SU-DHL-6 (cell line): ENCODE results near the gene EFHB.

Source experiments
- EZH2phosphoT487 ChIP-seq: fragments of 200-600 bp; sonication (generic), shearing (Covaris generic); conservative IDR thresholded peaks from 2 replicates; pipeline ENCODE4 v1.6.1; 2018; ENCODE audit warnings: mild to moderate bottlenecking, antibody characterized with exemption, low read length, moderate library complexity, mixed read lengths
- TF ChIP-seq, protein P1 (sequence below): fragments of 200-600 bp; sonication (generic); IDR thresholded peaks from one replicate; pipeline ENCODE4 v1.5.1; 2017; ENCODE audit warnings: antibody characterized with exemption, mild to moderate bottlenecking, low read length, moderate library complexity; ENCODE audit not compliant: insufficient read depth, poor library complexity, severe bottlenecking

DNA sequence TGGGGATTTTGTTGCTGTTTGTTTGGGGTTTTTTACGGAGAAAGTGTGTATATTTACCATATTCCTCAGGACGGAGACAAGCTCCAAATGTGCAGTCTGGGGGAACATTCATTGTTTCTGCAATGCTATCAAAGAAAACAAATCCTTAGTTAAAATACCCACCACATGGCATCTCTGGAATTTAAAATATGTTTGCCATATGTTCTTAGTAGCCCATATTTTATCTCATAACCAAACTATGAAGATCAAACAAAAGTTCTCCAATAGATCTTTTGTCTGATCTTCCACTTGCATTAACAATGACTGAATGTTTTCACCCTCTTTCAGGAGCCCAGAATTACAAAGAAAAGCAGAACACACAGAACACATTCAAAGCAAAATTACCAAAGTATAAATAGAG lies 35.3 kb downstream of the EFHB start:
- TF ChIP-seq, protein P1, sequence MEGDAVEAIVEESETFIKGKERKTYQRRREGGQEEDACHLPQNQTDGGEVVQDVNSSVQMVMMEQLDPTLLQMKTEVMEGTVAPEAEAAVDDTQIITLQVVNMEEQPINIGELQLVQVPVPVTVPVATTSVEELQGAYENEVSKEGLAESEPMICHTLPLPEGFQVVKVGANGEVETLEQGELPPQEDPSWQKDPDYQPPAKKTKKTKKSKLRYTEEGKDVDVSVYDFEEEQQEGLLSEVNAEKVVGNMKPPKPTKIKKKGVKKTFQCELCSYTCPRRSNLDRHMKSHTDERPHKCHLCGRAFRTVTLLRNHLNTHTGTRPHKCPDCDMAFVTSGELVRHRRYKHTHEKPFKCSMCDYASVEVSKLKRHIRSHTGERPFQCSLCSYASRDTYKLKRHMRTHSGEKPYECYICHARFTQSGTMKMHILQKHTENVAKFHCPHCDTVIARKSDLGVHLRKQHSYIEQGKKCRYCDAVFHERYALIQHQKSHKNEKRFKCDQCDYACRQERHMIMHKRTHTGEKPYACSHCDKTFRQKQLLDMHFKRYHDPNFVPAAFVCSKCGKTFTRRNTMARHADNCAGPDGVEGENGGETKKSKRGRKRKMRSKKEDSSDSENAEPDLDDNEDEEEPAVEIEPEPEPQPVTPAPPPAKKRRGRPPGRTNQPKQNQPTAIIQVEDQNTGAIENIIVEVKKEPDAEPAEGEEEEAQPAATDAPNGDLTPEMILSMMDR, result no peak
- no peak for TF ChIP-seq EZH2phosphoT487
